PC-3 (cell line): ENCODE measurements around the gene E2F7. TPM values are rescaled to one million over a fixed set of nuclear protein-coding genes. Genes with fewer than 3 reads are reported as not detected.
A peak's percentile ranks its signal among the peaks of the same experiment; 100 is the strongest.

ENCODE experiments used
- ATAC-seq: fragments of 200-7000 bp; cut with Tn5 transposase; 2 replicates; pipeline ENCODE4 v1.9.1; 2020; ENCODE audit warnings: mild to moderate bottlenecking, moderate library complexity
- BruUV-seq: library from RNA; stranded (reverse); fragments of 400-500 nt; replicated peaks from 2 replicates; lab custom pipeline; 2021; lab: Mats Ljungman, UMichigan
- CTCF ChIA-PET: fragments of 300-600 bp; sonication (Branson Sonifier 250); formaldehyde crosslinking; loops from one replicate; lab custom pipeline; 2022; ENCODE audit warnings: antibody characterized with exemption; lab: Charles Lee
- POLR2A ChIA-PET: fragments of 300-600 bp; sonication (Branson Sonifier 250); formaldehyde crosslinking; loops from one replicate; lab custom pipeline; 2022; ENCODE audit warnings: antibody characterized with exemption; ENCODE audit not compliant: unreplicated experiment; lab: Charles Lee
- DNase-seq: peaks from one replicate; pipeline ENCODE4 v3.0.0-alpha.2; 2015
- H2AFZ ChIP-seq: fragments of 300-600 bp; sonication (generic); 2 replicates; pipeline ENCODE4 v1.6.0; 2016; ENCODE audit warnings: antibody characterized with exemption, low read length
- H3F3A ChIP-seq: fragments of 300-600 bp; sonication (generic); one replicate; pipeline ENCODE4 v1.6.0; 2017; ENCODE audit warnings: antibody characterized with exemption, low read length, control low read depth, mild to moderate bottlenecking; ENCODE audit not compliant: unreplicated experiment
- H3K27ac ChIP-seq: fragments of 300-600 bp; sonication (generic); 2 replicates; pipeline ENCODE4 v1.5.1; 2016; ENCODE audit warnings: mild to moderate bottlenecking, low read length
- H3K27me3 ChIP-seq: fragments of 300-600 bp; sonication (generic); 2 replicates; pipeline ENCODE4 v1.6.1; 2016; ENCODE audit warnings: low read length, mixed read lengths
- H3K36me3 ChIP-seq: fragments of 300-600 bp; sonication (generic); 2 replicates; pipeline ENCODE4 v1.6.1; 2016; ENCODE audit warnings: low read depth, mixed run types, low read length, mixed read lengths
- H3K4me1 ChIP-seq: fragments of 300-600 bp; sonication (generic); 2 replicates; pipeline ENCODE4 v1.5.1; 2016; ENCODE audit warnings: low read length; ENCODE audit not compliant: insufficient read depth
- H3K4me2 ChIP-seq: fragments of 300-600 bp; sonication (generic); 2 replicates; pipeline ENCODE4 v1.6.0; 2016; ENCODE audit warnings: low read length
- H3K4me3 ChIP-seq: fragments of 300-600 bp; sonication (generic); 2 replicates; pipeline ENCODE4 v1.5.1; 2016; ENCODE audit warnings: mild to moderate bottlenecking, low read length, mixed read lengths
- H3K79me2 ChIP-seq: fragments of 300-600 bp; sonication (generic); 2 replicates; pipeline ENCODE4 v1.6.1; 2017; ENCODE audit warnings: low read length, mixed read lengths
- H3K9ac ChIP-seq: fragments of 300-600 bp; sonication (generic); 2 replicates; pipeline ENCODE4 v1.6.0; 2016; ENCODE audit warnings: mild to moderate bottlenecking, low read length
- H3K9me2 ChIP-seq: fragments of 300-600 bp; sonication (generic); replicated peaks from 2 replicates; pipeline ENCODE4 v1.6.1; 2016; ENCODE audit warnings: mixed run types, low read length, mixed read lengths
- H3K9me3 ChIP-seq: fragments of 300-600 bp; sonication (generic); 2 replicates; pipeline ENCODE4 v1.6.1; 2016; ENCODE audit warnings: low read length, mixed read lengths
- H4K20me1 ChIP-seq: fragments of 300-600 bp; sonication (generic); 2 replicates; pipeline ENCODE4 v1.6.1; 2016; ENCODE audit warnings: low read length, mixed read lengths
- CTCF ChIP-seq: fragments of 300-600 bp; sonication (generic); conservative IDR thresholded peaks from 2 replicates; pipeline ENCODE4 v1.5.1; 2017; ENCODE audit warnings: antibody characterized with exemption, low read depth, mild to moderate bottlenecking, low read length
- EZH2 ChIP-seq: fragments of 300-600 bp; sonication (generic); IDR thresholded peaks from one replicate; pipeline ENCODE4 v1.6.1; 2017; ENCODE audit warnings: antibody characterized with exemption, mild to moderate bottlenecking, low read length; ENCODE audit not compliant: unreplicated experiment
- EZH2phosphoT487 ChIP-seq: fragments of 300-600 bp; sonication (generic); IDR thresholded peaks from 2 replicates; pipeline ENCODE4 v1.6.1; 2018; ENCODE audit warnings: mild to moderate bottlenecking, antibody characterized with exemption, low read length, borderline replicate concordance
- intact Hi-C: fragments of 100-400 bp; cut with micrococcal nuclease; formaldehyde crosslinking; loops from 2 replicates; pipeline ENCODE4 v1.9.0; 2023
- total RNA-seq: library from RNA; depleted of rRNA; stranded (reverse); fragments of >200 nt; gene quantifications from 2 replicates; pipeline ENCODE4 v1.2.3, GENCODE V29; 2014

Gene E2F7
- total RNA-seq, 1 experiment from 2014 or later, result 19.0 TPM

GRCh38 chr12:77053259-77053658, 12.1 kb downstream of the E2F7 start:
- BruUV-seq, result no TSS peak
- Histone ChIP-seq H3K4me2 (no peak overlapping the region), H3F3A (no peaks in the 10 kb centered on the region), H3K4me1 (no peaks in the 10 kb centered on the region), H3K79me2 (0 out of 2 replicates have a peak, but pooled peaks cover 12% of the 10 kb centered on the region), H3K4me3 (no peak overlapping the region), H3K9me3 (no peaks in the 10 kb centered on the region), H3K27me3 (no peaks in the 10 kb centered on the region), H3K36me3 (peaks cover 52% of the 10 kb centered on the region), H2AFZ (no peak overlapping the region), H4K20me1 (no peaks in the 10 kb centered on the region), H3K9me2 (no peaks in the 10 kb centered on the region), H3K9ac (no peak overlapping the region), H3K27ac (no peak overlapping the region)
- ChIA-PET CTCF (no interaction called here), POLR2A (no interaction called here)
- no peak for DNase-seq
- intact Hi-C loops, result loop anchor here (10.0 kb wide), 1 partner anchor 892 kb away; no protein-coding TSS in a partner anchor
- no peak for TF ChIP-seq EZH2phosphoT487
- no peak for ATAC-seq

GRCh38 chr12:77049767-77050353, 15.5 kb downstream of the E2F7 start:
- Histone ChIP-seq H3K4me2 (no peak overlapping the region), H3F3A (no peaks in the 10 kb centered on the region), H3K9me3 (no peaks in the 10 kb centered on the region), H3K9ac (no peak overlapping the region), H4K20me1 (no peaks in the 10 kb centered on the region), H3K27ac (no peak overlapping the region), H2AFZ (no peak overlapping the region), H3K4me3 (no peak overlapping the region), H3K36me3 (peaks cover 61% of the 10 kb centered on the region), H3K4me1 (no peaks in the 10 kb centered on the region), H3K79me2 (0 out of 2 replicates have a peak, but pooled peaks cover 9% of the 10 kb centered on the region), H3K27me3 (no peaks in the 10 kb centered on the region), H3K9me2 (no peaks in the 10 kb centered on the region)
- intact Hi-C loops, result loop anchor here (1.0 to 10.0 kb wide), 4 partner anchors 72 to 895 kb away; no protein-coding TSS in a partner anchor
- no TSS peak for BruUV-seq
- POLR2A ChIA-PET, result interaction anchor here (0.5 to 0.9 kb wide), 2 partner anchors 10 to 71 kb away, joined by 3 to 4 read pairs; no protein-coding TSS in a partner anchor
- CTCF ChIA-PET, result no interaction called here
- TF ChIP-seq EZH2 (no peak), CTCF (peak; percentile 89)
- DNase-seq (peak; percentile 83), ATAC-seq (peak; percentile 95)

- CTCF ChIA-PET, result no interaction called here
- H3K36me3 ChIP-seq, result peaks cover 70% of the 10 kb centered on the region
Measured at GRCh38 chr12:77047341-77048109, 17.8 kb downstream of the E2F7 start.

More at GRCh38 chr12:77047341-77048109, 17.8 kb downstream of the E2F7 start:
- Histone ChIP-seq H3K27me3 (no peaks in the 10 kb centered on the region), H3K9me2 (no peaks in the 10 kb centered on the region), H3K9me3 (no peaks in the 10 kb centered on the region), H3K4me3 (no peak overlapping the region), H3K9ac (no peak overlapping the region), H3K4me1 (no peaks in the 10 kb centered on the region), H4K20me1 (no peaks in the 10 kb centered on the region), H3K79me2 (no peaks in the 10 kb centered on the region), H3F3A (no peaks in the 10 kb centered on the region), H3K4me2 (no peak overlapping the region), H3K27ac (no peak overlapping the region), H2AFZ (no peak overlapping the region)
- DNase-seq (no peak), ATAC-seq (no peak)
- POLR2A ChIA-PET, result no interaction called here
- BruUV-seq, result no TSS peak
- intact Hi-C loops, result loop anchor here (5.0 kb wide), 1 partner anchor 75 kb away; no protein-coding TSS in a partner anchor
- TF ChIP-seq EZH2phosphoT487, result no peak
- TF ChIP-seq CTCF, result peak; percentile 38
